Brain microvascular endothelial cell (primary cell): ENCODE results near the gene TMEM51.

Source experiments
- DNase-seq: peaks from one replicate; pipeline ENCODE4 v3.0.0-alpha.2; 2020
- H3K27ac ChIP-seq: fragments of 250-450 bp; sonication (Bioruptor Pico); 2 replicates; pipeline ENCODE4 v1.5.1; 2020; ENCODE audit warnings: mild to moderate bottlenecking, moderate library complexity
- H3K27me3 ChIP-seq: fragments of 250-450 bp; sonication (Bioruptor Pico); replicated peaks from 2 replicates; pipeline ENCODE4 v1.5.1; 2020; ENCODE audit warnings: mild to moderate bottlenecking
- H3K36me3 ChIP-seq: fragments of 250-450 bp; sonication (Bioruptor Pico); replicated peaks from 2 replicates; pipeline ENCODE4 v1.5.1; 2020; ENCODE audit warnings: mild to moderate bottlenecking
- H3K4me3 ChIP-seq: 2 replicates; pipeline ENCODE4 v1.5.1; 2011; ENCODE audit warnings: low read depth, mild to moderate bottlenecking, control low read depth, low read length, moderate library complexity
- CTCF ChIP-seq: IDR thresholded peaks from 2 replicates; pipeline ENCODE4 v1.5.1; 2011; ENCODE audit warnings: low read depth, mild to moderate bottlenecking, moderate library complexity, low read length, control low read depth, inconsistent platforms; ENCODE audit errors: missing control alignments
- in situ Hi-C: cut with HindIII; loops from 2 replicates; pipeline ENCODE4 v1.10.0; 2017; ENCODE audit warnings: low sequenced_read_pairs, low pct_ligation_motif_present

The TMEM51 gene

DNA sequence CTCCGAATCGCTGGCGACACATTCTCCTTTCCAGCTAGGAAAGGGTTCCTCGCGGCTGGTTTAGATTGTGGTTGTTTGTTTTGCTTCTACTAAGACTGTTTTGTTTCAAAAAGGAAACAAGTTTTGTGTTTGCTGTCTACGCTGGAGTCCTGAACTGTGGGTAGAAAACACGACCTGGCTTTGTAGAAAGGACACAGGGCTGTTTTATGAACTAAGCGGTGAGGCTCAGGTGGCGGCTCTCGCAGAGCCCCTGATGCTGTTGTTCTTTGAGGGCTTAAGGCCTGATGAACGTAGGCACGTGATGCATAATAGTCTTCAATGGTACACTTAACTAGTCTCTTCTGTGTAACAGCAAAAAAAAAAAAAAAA lies 66.5 kb downstream of the TMEM51 start:
- TF ChIP-seq CTCF = no peak
- in situ Hi-C loops = no loop called here
- Histone ChIP-seq H3K36me3 (no peaks in the 10 kb centered on the region), H3K27ac (no peak overlapping the region), H3K27me3 (no peaks in the 10 kb centered on the region), H3K4me3 (no peak overlapping the region)
- no peak for DNase-seq

GRCh38 chr1:15220825-15221431 lies 67.4 kb downstream of the TMEM51 start:
- H3K27ac ChIP-seq = no peak overlapping the region
- in situ Hi-C loops = no loop called here
- TF ChIP-seq CTCF = no peak

GRCh38 chr1:15222653-15223303 lies 69.2 kb downstream of the TMEM51 start:
- DNase-seq = no peak
- in situ Hi-C loops = no loop called here
- no peak for TF ChIP-seq CTCF

More at GRCh38 chr1:15220825-15221431, 67.4 kb downstream of the TMEM51 start:
- no peak for DNase-seq
- H3K36me3 ChIP-seq = no peaks in the 10 kb centered on the region
- no peak overlapping the region for H3K4me3 ChIP-seq
- no peaks in the 10 kb centered on the region for H3K27me3 ChIP-seq

DNA sequence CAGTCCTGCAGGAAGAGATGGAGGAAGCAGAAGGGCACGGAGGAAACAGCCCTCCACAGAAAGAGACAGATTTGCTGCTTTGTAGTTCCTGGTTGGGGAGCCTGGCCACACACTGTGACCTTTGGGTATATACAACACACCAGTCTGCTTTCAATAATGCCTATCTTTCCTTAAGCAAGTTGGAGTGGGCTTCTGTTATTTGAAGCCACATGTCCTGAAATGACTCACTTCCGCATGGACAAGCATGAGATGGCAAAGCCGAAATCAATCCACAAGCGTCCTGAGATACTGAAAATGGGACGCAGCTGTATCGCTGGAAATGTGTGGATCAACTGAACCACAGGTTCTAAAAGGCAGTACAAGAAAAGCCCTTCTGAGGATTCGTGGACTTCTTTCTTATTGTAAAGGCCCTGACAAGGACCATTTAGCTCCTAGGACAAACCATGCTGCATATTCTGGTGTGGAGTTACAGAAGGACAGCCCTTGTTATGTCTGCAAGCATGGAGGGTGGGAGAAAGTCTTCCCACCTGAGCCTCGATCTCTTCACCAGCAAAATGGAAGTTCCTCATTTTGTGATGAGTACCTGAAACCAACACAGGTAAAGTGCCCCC lies 70.8 kb downstream of the TMEM51 start:
- in situ Hi-C loops = no loop called here
- Histone ChIP-seq H3K4me3 (no peak overlapping the region), H3K36me3 (no peaks in the 10 kb centered on the region), H3K27ac (no peak overlapping the region), H3K27me3 (no peaks in the 10 kb centered on the region)
- TF ChIP-seq CTCF = no peak
- no peak for DNase-seq

More at GRCh38 chr1:15222653-15223303, 69.2 kb downstream of the TMEM51 start:
- no peaks in the 10 kb centered on the region for H3K36me3 ChIP-seq
- no peaks in the 10 kb centered on the region for H3K27me3 ChIP-seq
- no peak overlapping the region for H3K4me3 ChIP-seq
- H3K27ac ChIP-seq = no peak overlapping the region

GRCh38 chr1:15224974-15225373 lies 71.4 kb downstream of the TMEM51 start:
- Histone ChIP-seq H3K4me3 (no peak overlapping the region), H3K36me3 (no peaks in the 10 kb centered on the region), H3K27me3 (no peaks in the 10 kb centered on the region), H3K27ac (no peak overlapping the region)
- DNase-seq = no peak
- TF ChIP-seq CTCF = no peak
- in situ Hi-C loops = no loop called here

- in situ Hi-C loops = no loop called here
- TF ChIP-seq CTCF = no peak
- no peaks in the 10 kb centered on the region for H3K27me3 ChIP-seq
- no peak overlapping the region for H3K27ac ChIP-seq
- no peak overlapping the region for H3K4me3 ChIP-seq
- DNase-seq = no peak
- no peaks in the 10 kb centered on the region for H3K36me3 ChIP-seq
These were observed 71.9 kb downstream of the TMEM51 start for GRCh38 chr1:15225461-15225860.
